Hypothalamus (tissue), 51 donors: ENCODE results near the gene OSBPL8.
"Not testable (repeated sequence)": the region's sequence is repeated elsewhere in the genome, so short reads cannot be mapped to it uniquely, and the experiment has no call there.

Experiments
- DNase-seq, 51 donors: peaks; one replicate each; lab custom pipeline; 2025; lab: John Stamatoyannopoulos, UW

OSBPL8 gene

GRCh38 chr12:76424941-76425340, 134.6 kb downstream of the OSBPL8 start:
- DNase-seq, result no peak

DNA sequence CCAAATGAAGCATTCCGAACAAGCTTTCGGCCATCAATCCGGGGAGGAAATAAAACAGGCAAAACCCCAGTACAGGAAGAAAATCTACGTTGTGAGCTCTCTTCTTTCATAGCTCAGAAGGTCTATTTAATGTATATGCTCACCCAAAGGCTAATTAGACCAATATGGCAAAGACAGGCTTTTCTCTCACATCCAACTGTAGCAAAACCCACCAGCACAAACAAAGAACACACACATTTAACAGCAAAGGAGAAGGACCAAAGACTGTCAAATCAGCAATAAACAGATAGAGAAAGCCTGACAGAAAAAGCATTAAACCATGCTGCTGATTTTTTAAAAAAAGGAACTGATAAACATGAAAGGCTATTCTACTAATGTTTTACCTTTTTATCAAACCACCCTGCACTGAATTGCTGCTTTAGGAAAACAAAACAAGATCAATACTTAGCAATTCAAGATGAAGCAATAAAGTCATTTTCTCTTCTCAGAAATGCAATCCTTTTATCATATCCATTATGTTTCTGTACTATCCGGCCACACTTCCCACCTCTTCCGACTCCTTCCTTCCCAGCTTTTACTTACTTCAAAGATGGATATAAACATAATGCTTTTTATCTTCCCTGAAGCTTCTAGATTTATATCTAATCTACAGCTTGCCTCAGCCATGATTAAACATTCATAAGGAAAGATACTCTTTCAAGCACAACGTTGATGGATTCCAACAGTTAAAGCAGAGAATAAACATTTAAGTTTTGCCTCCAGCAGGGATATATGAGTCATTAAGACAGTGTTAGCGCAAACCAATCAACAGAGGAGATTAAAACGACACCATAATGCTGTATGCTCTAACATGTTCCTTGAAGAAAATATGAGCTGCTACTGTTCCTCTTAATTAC, 136.8 kb downstream of the OSBPL8 start:
- DNase-seq, result peak in 1 of 51 donors; percentile 51

- no peak for DNase-seq
Measured at GRCh38 chr12:76422154-76422542, 137.4 kb downstream of the OSBPL8 start.

DNA sequence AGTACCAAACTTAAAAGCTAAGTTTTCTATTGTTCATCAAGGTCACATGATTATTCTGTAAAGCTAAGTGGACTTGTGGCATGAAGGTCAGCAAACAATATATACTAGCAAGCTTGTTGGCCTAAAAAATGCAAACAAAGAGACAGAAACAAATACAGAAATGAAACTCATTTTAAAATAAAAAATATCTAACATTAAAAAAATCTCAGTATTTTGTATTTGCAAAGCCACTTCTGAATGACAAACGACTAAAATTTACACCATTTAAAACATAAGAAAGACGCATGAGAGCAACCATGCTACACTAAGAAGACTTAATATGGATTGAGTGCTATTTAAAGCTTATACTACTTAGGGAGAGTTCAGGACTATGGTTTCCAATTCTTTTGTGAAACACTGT, 138.5 kb downstream of the OSBPL8 start:
- DNase-seq, result no peak

DNA sequence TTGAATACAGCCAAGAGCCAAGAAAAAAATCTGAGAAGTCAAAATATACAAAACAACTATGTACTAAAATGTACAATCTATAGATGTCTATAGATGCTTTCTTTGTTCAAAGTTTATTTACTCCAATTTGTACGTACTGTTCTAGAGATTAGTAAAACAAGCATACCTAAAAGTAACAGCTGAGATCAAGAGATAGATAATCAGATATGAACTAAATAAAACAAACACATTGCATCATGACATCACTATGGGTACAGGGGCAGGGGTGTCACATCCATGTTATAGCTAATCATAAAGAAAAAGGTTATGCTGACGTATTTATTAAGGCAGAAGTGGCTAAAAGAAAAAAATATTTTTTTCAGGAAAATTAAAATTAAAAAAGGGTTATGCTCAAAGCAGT, 139.3 kb downstream of the OSBPL8 start:
- DNase-seq, result no peak

- DNase-seq, result no peak
Measured at GRCh38 chr12:76417116-76417515, 142.5 kb downstream of the OSBPL8 start.

- no peak for DNase-seq
Measured at GRCh38 chr12:76413121-76413520, 146.4 kb downstream of the OSBPL8 start.

GRCh38 chr12:76410781-76411180, 148.8 kb downstream of the OSBPL8 start:
- no peak for DNase-seq

GRCh38 chr12:76410371-76410770, 149.2 kb downstream of the OSBPL8 start:
- no peak for DNase-seq

DNA sequence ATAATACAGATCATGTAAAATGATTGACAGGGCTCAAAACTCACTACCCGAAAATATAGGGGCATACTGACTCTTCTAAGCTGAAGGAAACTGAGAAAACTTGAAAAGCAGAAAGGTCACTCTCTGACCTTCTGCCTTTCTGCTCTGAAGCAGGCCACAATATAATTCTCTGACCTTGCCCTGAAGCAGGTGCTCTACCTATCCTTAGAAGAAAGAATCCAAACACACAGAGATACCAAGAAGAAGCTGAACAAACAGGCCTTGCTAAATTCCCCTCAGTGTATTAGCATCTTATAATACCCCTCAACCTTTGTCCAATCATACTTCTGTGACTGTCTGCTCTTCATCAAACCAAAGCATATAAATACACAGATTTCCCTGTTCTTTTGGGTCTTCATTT, 150.5 kb downstream of the OSBPL8 start:
- DNase-seq, result no peak

GRCh38 chr12:76407710-76408109, 151.9 kb downstream of the OSBPL8 start:
- DNase-seq, result no peak

GRCh38 chr12:76402259-76402658, 157.3 kb downstream of the OSBPL8 start:
- no peak for DNase-seq

- no peak for DNase-seq
Measured at GRCh38 chr12:76400136-76400535, 159.4 kb downstream of the OSBPL8 start.

GRCh38 chr12:76399040-76399439, 160.5 kb downstream of the OSBPL8 start:
- DNase-seq, result no peak

- no peak for DNase-seq
Measured at GRCh38 chr12:76398106-76398505, 161.5 kb downstream of the OSBPL8 start.

DNA sequence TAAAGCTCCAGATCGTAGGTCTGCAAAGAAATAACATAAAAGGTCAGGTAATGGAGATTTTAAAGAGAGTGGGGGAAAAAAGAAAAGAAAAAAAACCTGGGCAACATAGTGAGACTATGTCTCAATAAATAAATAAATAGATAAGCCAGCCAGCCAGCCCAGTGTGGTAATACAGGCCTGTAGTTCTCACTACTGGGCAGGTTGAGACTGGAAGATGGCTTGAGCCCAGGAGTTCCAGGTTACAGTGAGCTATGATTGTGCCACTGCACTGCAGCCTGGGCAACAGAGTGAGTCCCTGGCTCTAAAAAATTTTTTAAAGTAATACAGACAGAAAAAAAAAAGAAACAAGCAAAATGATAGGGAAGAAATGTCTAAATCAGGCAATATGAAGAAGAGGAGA, 168.1 kb downstream of the OSBPL8 start:
- peak in 1 of 51 donors; percentile 3 for DNase-seq

- no peak for DNase-seq
Measured at GRCh38 chr12:76387614-76388013, 172.0 kb downstream of the OSBPL8 start.

DNA sequence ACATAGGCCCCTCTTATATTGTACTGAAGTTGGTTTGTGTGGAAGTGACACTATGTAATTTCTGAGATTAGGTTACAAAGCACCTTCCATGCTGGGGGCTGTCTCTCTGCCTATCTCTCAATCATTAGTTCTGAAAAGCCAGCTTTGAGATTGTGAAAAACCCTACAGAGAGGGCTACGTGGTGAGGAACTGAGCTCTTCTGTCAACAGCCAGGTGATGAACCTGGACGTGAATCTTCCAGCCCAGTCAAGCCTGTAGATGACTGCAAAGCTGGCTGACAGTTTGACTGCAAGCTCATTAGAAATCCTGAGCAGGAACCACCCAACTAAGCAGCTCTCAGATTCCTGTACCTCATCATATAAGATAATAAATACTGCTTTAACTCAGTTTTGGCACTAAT, 175.0 kb downstream of the OSBPL8 start:
- DNase-seq, result no peak

- no peak for DNase-seq
Measured at GRCh38 chr12:76383988-76384387, 175.6 kb downstream of the OSBPL8 start.

GRCh38 chr12:76379261-76379660, 180.3 kb downstream of the OSBPL8 start:
- no peak for DNase-seq

DNA sequence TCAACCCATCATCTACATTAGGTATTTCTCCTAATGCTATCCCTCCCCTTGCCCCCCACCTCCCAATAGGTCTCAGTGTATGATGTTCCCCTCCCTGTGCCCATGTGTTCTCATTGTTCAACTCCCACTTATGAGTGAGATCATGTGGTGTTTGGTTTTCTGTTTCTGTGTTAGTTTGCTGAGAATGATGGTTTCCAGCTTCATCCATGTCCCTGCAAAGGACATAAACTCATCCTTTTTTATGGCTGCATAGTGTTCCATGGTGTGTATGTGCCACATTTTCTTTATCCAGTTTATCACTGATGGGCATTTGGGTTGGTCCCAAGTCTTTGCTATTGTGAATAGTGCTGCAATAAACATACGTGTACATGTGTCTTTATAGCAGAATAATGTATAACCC, 182.7 kb downstream of the OSBPL8 start:
- DNase-seq, result not testable (repeated sequence)

GRCh38 chr12:76375939-76376338, 183.6 kb downstream of the OSBPL8 start:
- no peak for DNase-seq

DNA sequence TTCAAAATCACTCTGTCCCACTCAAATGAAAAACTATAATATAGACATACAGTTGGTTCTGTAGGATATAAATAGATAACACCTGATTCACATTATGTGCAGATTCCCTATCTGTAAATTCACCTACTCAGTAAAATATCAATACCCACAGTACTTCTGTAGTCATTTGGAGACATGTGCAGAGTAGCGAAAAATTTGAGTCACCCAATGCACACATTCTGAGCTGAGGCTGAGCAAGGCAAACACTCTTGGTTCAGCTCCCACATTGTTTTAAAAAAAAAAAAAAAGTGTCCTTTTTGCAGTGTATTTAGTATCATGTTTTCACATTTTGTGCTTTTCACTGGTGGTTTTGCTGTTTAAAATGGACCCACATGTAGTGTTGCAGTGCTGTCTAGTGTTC, 184.1 kb downstream of the OSBPL8 start:
- DNase-seq, result no peak
